GM18505 (cell line): ENCODE results near the gene CCDC93.

Source experiments
- ATAC-seq: cut with Tn5 transposase; IDR thresholded peaks from one replicate; pipeline ENCODE4 v1.9.1; 2021; ENCODE audit not compliant: unreplicated experiment
- POLR2A ChIP-seq: IDR thresholded peaks from 4 replicates; pipeline ENCODE4 v1.6.1; 2011; ENCODE audit warnings: borderline replicate concordance; ENCODE audit not compliant: insufficient read depth, insufficient read length; ENCODE audit errors: extremely low read depth

Gene CCDC93, protein sequence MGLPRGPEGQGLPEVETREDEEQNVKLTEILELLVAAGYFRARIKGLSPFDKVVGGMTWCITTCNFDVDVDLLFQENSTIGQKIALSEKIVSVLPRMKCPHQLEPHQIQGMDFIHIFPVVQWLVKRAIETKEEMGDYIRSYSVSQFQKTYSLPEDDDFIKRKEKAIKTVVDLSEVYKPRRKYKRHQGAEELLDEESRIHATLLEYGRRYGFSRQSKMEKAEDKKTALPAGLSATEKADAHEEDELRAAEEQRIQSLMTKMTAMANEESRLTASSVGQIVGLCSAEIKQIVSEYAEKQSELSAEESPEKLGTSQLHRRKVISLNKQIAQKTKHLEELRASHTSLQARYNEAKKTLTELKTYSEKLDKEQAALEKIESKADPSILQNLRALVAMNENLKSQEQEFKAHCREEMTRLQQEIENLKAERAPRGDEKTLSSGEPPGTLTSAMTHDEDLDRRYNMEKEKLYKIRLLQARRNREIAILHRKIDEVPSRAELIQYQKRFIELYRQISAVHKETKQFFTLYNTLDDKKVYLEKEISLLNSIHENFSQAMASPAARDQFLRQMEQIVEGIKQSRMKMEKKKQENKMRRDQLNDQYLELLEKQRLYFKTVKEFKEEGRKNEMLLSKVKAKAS

DNA sequence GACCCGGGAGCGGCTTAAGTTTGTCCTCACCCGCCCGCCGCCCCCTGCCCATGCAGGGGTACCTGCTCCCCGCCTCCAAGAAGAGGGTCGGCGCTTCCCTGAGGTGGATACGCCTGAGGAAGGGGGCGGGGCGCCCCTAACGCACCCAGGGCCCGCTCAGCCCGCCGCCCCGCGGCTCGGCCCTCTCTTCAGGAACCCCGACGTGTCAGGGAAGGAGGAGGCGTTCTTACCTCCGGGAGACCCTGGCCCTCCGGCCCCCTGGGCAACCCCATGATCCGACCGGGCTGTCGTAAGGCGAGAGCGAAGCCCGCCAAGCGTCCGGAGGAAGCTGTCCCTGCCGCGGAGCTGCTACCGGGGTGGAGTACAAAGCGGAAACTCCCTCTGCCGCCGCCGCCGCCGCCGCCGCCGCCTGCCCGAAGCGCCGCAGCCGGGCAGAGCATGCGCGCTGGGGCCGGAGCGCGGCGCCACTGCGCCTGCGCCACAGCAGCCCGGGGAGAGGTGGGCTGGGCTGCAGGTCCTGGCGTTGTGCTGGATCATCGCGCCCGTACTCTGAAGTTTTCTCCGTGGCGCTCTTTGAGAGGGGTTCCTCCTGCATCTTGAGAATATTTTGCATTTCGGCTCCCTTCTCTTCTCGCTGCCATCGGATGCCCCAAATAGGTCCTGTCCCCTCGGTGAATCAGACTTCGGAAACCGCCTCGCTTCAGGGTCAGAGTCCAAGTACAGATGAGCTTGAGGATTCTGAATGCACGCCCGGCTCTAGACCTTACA, at the start of gene CCDC93:
Gene CCDC93 (minus strand): TSS at position 347 of the 768 bp plus-strand sequence. CDS start 75 bp downstream, at position 272.
- ATAC-seq, result peak; percentile 91
- peak; percentile 65 for TF ChIP-seq POLR2A

GRCh38 chr2:118062669-118063068, 48.8 kb upstream of the CCDC93 start:
- no peak for TF ChIP-seq POLR2A
- ATAC-seq, result no peak

DNA sequence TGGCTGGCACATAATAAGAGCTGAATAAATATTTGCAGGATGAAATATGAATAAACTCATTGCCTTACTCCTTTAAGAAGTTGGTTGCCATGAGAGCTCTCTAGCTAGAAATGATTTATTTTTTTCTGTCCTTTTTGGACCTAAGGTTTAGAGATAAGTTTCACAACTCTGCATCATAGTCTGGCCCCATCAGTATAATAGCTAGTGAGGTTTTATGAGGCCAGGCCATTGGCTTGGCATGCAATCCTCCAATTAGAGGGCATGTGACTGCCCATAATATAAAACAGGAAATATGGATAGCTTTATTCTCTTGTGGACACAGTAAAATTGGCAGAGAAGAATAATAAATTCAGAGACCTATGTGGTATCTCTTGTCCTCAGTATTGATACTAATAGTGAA, 48.2 kb upstream of the CCDC93 start:
- ATAC-seq, result no peak

GRCh38 chr2:118061135-118061955, 47.5 kb upstream of the CCDC93 start:
- peak; percentile 74 for ATAC-seq
- no peak for TF ChIP-seq POLR2A

More for the DNA sequence above, 48.2 kb upstream of the CCDC93 start:
- no peak for TF ChIP-seq POLR2A

DNA sequence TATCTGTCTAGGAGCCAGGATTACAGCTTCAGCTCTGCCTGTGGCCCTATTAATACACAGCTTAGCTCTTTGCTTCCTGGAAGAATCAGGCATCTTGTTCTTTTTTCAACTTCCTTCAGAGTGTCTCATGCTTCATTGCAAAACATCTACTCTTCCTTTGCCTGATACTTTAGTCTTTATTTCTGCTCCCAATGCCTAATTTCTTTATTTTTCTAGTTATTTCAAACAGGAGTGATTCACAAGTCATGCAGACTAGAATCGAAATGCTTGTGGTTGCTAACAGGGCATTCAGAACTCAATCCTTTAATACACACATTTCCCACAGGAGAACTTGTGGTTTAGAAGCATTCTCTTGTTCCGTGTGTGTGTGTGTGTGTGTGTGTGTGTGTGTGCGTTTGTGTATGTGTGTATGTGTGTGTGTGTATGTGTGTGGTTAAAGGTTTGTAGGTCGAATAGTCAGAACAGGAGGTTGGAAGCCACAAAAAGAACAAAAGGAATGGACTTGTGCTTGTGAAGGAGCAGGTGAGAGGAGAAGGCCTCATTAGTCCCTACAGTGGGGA, 46.1 kb upstream of the CCDC93 start:
- ATAC-seq, result no peak
- TF ChIP-seq POLR2A, result no peak

DNA sequence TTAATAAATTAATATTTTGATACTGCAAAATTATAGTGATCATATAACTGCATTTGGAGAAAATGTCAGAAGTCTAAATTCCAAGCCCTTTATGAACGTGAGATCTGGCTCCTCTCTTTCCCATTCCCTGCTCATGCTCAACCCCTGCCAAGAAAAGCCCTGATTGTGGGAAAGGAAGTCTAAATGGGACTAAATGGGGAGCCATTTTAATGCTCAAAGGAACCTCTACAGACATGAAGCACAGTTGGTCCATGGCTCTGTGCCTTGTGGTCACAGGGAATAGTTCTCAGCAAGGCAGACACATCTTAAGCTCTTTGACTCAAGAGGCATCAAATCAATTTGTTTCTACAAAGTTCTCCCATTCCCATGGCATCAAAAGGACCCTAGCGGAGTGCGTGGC, 45.1 kb upstream of the CCDC93 start:
- no peak for TF ChIP-seq POLR2A
- no peak for ATAC-seq

DNA sequence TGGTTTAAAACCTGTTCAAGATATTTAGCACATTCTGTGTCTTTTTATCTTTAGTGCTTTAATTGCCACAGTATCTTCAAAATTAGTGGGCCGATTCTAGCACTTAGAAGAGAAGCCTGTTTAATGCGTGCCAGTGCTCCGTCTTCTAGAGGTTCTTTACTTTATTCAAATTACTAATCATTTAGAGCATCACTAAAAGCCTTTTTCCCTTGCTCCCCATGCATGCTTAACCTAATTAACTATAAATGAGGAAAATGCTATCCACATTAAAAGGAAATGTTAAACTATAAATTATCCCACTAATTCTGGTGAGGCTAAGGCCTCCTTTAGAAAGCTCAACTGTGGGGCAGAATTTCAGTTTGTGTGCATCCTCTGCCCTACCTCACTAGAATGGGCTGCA, 42.9 kb upstream of the CCDC93 start:
- ATAC-seq, result no peak
- TF ChIP-seq POLR2A, result no peak

DNA sequence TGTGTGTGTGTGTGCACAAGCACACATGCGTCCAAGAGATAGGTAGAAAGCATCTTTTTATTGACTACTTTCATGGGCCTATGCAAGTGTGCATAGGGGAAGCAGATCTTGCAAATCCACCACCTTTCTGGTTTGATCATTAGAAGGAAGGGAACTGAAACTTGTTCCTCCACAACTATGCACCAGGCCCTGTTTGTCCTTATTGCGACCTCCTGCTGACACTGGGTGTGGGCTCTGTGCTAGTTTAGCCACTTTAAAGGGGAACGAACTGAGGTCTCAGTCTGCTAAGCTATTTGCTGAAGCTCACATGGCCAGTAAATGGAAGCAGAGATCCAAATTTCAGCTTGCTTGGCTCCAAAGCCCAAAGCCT, 42.3 kb upstream of the CCDC93 start:
- TF ChIP-seq POLR2A, result peak; percentile 17
- ATAC-seq, result peak; percentile 83

DNA sequence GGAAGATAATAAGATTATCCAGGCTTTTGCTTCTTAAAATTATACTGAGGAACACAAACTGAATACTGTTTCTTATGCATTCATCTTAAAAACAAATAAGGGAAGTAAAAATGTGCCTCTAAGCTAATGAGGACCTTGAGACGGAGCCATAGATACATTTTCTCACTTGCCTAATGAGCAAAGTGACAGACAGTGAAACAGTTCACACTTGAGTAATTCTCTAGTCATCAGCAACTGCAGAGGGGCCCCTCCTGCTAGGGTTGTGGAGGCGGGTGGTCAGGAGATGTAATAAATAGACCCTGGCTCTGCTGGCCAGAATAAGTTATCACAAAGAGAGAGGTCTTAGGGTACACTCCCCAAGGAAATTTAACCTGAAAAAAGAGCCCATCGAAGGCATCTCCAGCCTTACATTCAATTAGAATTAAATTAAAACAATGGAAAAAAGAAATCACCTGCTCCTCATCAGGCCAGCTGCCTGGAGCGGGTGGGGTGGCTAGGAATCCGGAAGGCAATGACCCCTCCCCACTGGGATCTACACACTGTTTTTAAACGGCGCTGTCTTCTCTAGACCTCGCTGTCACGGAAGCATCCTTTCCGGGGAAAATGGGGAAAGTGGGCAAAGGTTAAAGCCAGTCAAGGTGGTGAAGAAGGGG, 41.8 kb upstream of the CCDC93 start:
- no peak for TF ChIP-seq POLR2A
- peak; percentile 78 for ATAC-seq

DNA sequence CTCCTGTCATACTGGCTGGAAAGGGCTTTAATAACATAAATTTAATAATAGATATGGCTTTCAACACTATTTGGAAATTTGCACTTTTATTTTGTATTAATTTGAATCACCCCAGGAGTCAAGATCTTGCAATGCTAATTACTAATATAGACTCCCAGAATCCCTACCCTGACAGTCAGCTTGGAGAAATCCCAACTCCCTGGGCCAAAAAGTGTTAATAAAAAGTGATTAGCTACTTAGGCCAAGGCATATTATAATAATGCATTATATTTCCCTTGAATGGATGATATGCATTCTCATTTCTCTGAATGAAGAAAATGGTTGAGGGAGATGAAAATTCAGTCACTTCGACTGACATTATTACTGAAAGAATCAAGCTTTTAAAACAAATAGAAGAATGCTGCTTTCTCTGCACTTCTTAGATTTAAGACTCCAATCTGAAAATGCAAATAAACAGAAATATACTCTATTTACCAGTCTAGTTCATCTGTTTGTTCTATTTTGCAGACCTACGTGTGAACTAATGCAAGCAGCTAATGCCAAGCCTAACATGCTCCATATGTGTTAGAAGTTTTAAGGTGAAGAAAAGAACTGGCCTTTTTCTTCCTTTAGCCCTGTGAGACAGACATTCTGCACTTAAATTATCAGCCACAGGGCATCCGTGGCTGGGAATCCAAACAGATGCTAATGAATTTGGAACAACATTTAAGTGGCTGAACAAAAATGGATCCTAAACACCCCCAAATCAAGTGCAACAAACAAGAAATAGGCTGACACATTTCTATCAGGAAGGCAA, 40.5 kb upstream of the CCDC93 start:
- TF ChIP-seq POLR2A, result no peak
- no peak for ATAC-seq

- ATAC-seq, result no peak
- no peak for TF ChIP-seq POLR2A
Observed at GRCh38 chr2:118053681-118054080, 39.8 kb upstream of the CCDC93 start.
